ENCODE measurements around the gene KRTAP5-1.
"Not testable (repeated sequence)": the region's sequence is repeated elsewhere in the genome, so short reads cannot be mapped to it uniquely, and the experiment has no call there.

Gene KRTAP5-1

DNA sequence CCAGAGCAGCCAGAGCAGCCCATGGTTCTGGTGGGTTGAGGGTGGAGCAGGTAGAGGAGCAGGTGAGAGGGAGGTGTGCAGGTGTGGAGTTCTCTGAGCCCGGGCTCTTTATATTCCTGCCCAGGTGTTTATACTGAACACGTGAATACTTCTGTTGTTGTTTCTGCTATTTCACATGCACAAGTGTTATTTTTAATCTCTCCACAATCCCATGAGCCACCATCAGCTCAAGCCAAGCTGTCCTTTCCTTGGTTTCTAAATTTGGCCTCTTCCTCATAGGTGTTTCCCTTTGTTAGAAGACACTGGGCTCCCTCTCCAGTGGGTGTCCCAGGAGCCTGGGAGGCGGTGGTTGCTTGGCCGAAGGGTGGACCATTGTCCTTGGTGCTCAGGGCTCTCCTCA is 23.3 kb upstream of the KRTAP5-1 start, which contains the start of gene KRTAP5-3:
KRTAP5-3 (minus strand) TSS at position 101 of the 400 bp plus-strand sequence; CDS start at position 23, 78 bp downstream.
- no peak within 1 kb of the TSS for H3K4me3 Mint-ChIP-seq
- H3K4me1 Mint-ChIP-seq: peaks cover 13% of the 10 kb centered on the region

GRCh38 chr11:1607901-1608300 is 22.8 kb upstream of the KRTAP5-1 start:
- DNase-seq (ENCODE audit: low spot score in 2 of 2); ATAC-seq (ENCODE audit: low read depth); H3K9me3 Mint-ChIP-seq; H3K36me3 Mint-ChIP-seq; H3K27me3 Mint-ChIP-seq; H3K27ac Mint-ChIP-seq; H3K4me3 Mint-ChIP-seq: not testable (repeated sequence)
- peaks cover 17% of the 10 kb centered on the region for H3K4me1 Mint-ChIP-seq

More for the DNA sequence above, 23.3 kb upstream of the KRTAP5-1 start, which contains the start of gene KRTAP5-3:
- DNase-seq (ENCODE audit: low spot score in 2 of 2): no peak
- H3K27ac Mint-ChIP-seq: no peak within 1 kb of the TSS
- H3K9me3 Mint-ChIP-seq: no peaks in the 10 kb centered on the region
- H3K27me3 Mint-ChIP-seq: peaks cover 4% of the 10 kb centered on the region
- H3K36me3 Mint-ChIP-seq: no peaks in the 10 kb centered on the region
- no peak for ATAC-seq (ENCODE audit: low read depth)

- not testable (repeated sequence) for H3K4me3 Mint-ChIP-seq; H3K9me3 Mint-ChIP-seq; H3K27ac Mint-ChIP-seq; DNase-seq (ENCODE audit: low spot score in 2 of 2); H3K36me3 Mint-ChIP-seq; ATAC-seq (ENCODE audit: low read depth); H3K27me3 Mint-ChIP-seq
- peaks cover 17% of the 10 kb centered on the region for H3K4me1 Mint-ChIP-seq
Observed at GRCh38 chr11:1607156-1607845, 22.2 kb upstream of the KRTAP5-1 start.

DNA sequence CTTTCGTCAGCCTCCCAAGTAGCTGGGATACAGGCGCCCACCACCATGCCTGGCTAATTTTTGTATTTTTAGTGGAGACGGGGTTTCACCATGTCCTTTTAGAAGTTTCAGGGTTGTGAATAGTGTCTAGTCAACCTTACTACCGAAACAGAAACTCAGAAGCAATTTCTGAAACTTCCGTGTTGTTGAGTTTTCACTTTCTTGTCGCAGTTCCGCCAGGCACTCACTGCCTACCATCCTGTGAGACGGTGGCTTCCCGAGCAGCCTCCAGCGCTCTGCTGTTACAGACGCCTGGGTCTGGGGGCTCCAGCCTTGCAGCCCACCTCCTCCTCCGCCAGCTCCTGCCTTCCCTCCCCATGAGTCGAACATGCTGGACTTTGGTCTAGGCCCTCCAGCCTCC is 20.8 kb upstream of the KRTAP5-1 start:
- H3K27me3 Mint-ChIP-seq, H3K36me3 Mint-ChIP-seq, H3K9me3 Mint-ChIP-seq: not testable (repeated sequence)
- Mint-ChIP-seq H3K4me1 (peaks cover 22% of the 10 kb centered on the region), H3K4me3 (peak overlapping the region; percentile 73), H3K27ac (peak overlapping the region; percentile 94)
- DNase-seq (ENCODE audit: low spot score in 2 of 2) (peak; percentile 49 to 60), ATAC-seq (ENCODE audit: low read depth) (peak; percentile 91)

DNA sequence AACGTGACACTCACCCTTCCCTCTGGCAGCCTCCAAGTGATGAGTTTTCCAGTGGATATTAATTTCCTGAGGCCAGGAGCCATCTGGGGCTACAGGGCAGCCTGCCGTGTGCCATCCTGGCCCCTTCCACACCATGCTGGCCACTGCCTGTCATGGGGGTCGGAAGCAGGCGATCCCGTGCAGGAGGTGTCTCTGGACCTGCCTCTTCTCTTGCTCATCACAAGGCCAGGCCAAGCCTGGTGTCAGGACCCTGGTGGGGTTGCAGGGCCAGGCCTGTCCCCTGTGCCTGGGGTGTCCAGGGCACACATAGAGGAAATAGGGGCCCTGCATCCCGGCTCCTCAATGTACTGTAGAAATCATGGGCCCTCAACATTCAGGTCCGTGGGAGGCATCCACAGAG is 19.6 kb upstream of the KRTAP5-1 start:
- no peak for DNase-seq (ENCODE audit: low spot score in 2 of 2)
- Mint-ChIP-seq H3K27ac (no peak overlapping the region), H3K9me3 (no peaks in the 10 kb centered on the region), H3K4me1 (peaks cover 26% of the 10 kb centered on the region), H3K27me3 (no peaks in the 10 kb centered on the region), H3K36me3 (no peaks in the 10 kb centered on the region), H3K4me3 (no peak overlapping the region)
- no peak for ATAC-seq (ENCODE audit: low read depth)

DNA sequence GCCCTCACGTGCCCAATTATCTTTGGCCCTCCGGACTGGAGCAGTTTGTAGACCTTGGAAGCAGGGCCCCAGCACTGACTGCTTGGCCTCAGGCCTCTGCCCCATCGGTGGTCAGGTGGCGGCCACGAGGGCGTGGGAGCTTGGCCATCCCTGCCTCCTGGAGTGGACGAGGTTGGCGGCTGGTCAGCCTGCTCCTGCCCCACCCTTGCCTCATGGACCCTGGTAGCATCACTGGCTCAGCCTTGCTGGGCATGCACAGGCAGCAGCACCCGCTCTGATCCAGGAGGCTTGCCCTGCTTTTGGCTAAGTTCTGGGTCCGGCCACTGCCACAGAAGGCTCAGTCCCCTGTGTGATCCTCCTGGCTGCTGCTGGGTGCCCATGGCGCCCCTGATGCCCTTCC is 19.1 kb upstream of the KRTAP5-1 start:
- H3K36me3 Mint-ChIP-seq: no peaks in the 10 kb centered on the region
- DNase-seq (ENCODE audit: low spot score in 2 of 2) (no peak), ATAC-seq (ENCODE audit: low read depth) (no peak)
- no peaks in the 10 kb centered on the region for H3K9me3 Mint-ChIP-seq
- H3K4me1 Mint-ChIP-seq: peaks cover 26% of the 10 kb centered on the region
- no peak overlapping the region for H3K4me3 Mint-ChIP-seq
- no peaks in the 10 kb centered on the region for H3K27me3 Mint-ChIP-seq
- H3K27ac Mint-ChIP-seq: no peak overlapping the region

DNA sequence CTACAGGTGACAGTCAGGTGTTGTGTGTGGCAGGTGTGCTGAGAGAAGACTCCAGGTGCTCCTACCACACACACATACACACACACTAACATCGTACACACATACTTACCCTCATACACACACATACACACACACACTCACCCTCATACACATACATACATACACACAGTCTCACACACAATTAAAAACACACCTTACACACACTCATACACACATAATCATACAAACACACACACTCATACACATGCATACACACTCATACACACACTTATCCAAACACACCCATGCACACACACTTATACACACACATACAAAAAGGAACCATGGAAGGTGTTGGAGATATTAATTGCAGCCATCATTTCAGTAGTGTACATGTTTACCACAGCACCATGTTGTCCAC is 18.5 kb upstream of the KRTAP5-1 start:
- no peaks in the 10 kb centered on the region for H3K9me3 Mint-ChIP-seq
- ATAC-seq (ENCODE audit: low read depth) (no peak), DNase-seq (ENCODE audit: low spot score in 2 of 2) (no peak)
- no peak overlapping the region for H3K4me3 Mint-ChIP-seq
- H3K4me1 Mint-ChIP-seq: peaks cover 26% of the 10 kb centered on the region
- no peaks in the 10 kb centered on the region for H3K36me3 Mint-ChIP-seq
- no peak overlapping the region for H3K27ac Mint-ChIP-seq
- no peaks in the 10 kb centered on the region for H3K27me3 Mint-ChIP-seq

DNA sequence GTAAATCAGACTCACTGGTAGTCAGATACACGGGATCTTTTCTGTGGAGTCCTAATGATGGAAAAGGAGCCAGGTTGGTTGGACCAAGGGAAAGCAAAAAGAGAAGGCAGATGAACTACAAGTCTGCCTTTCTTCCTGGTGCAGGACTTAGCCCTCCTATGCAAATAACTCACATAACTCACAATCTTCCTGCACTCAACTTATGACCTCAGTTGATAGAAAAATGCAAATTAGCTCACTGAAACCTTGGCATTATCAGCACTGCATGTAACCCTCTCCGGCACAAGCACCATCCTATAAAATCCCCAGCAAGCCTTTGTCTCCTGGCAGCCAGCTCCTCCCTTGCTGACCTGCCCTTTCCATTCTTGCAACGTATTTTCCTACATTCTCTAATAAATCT is 16.6 kb upstream of the KRTAP5-1 start:
- not testable (repeated sequence) for H3K9me3 Mint-ChIP-seq
- peak; percentile 83 for ATAC-seq (ENCODE audit: low read depth)

GRCh38 chr11:1600626-1601025 is 15.5 kb upstream of the KRTAP5-1 start:
- no peak for ATAC-seq (ENCODE audit: low read depth)
- H3K9me3 Mint-ChIP-seq: no peaks in the 10 kb centered on the region
- no peak for DNase-seq (ENCODE audit: low spot score in 2 of 2)
- H3K27me3 Mint-ChIP-seq: peaks cover 6% of the 10 kb centered on the region
- H3K4me3 Mint-ChIP-seq: no peak overlapping the region
- H3K36me3 Mint-ChIP-seq: peaks cover 5% of the 10 kb centered on the region
- H3K4me1 Mint-ChIP-seq: peaks cover 19% of the 10 kb centered on the region
- no peak overlapping the region for H3K27ac Mint-ChIP-seq

More for the DNA sequence above, 16.6 kb upstream of the KRTAP5-1 start:
- not testable (repeated sequence) for H3K27ac Mint-ChIP-seq; H3K27me3 Mint-ChIP-seq; H3K36me3 Mint-ChIP-seq; DNase-seq (ENCODE audit: low spot score in 2 of 2)
- peak overlapping the region; percentile 59 for H3K4me3 Mint-ChIP-seq
- peaks cover 26% of the 10 kb centered on the region for H3K4me1 Mint-ChIP-seq

DNA sequence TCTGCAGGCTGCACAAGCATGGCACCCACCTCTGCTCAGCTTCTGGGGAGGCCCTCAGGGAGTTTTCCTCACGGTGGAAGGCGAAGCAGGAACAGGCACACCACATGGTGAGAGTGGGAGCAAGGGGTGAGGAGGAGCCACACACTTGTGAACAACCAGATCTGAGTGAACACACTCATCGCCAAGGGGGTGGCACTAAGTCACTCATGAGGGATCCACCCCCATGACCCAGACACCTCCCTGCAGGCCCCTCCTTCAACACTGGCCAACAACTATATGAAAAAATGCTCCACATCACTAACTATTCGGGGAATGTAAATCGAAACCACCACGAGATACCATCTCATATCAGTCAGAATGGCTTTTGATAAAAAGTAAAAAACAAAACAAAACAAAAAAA is 13.7 kb upstream of the KRTAP5-1 start:
- Mint-ChIP-seq H3K9me3 (no peaks in the 10 kb centered on the region), H3K4me1 (peaks cover 25% of the 10 kb centered on the region), H3K27me3 (peaks cover 6% of the 10 kb centered on the region), H3K36me3 (peaks cover 5% of the 10 kb centered on the region), H3K27ac (no peak overlapping the region), H3K4me3 (no peak overlapping the region)
- no peak for ATAC-seq (ENCODE audit: low read depth)
- DNase-seq (ENCODE audit: low spot score in 2 of 2): no peak

DNA sequence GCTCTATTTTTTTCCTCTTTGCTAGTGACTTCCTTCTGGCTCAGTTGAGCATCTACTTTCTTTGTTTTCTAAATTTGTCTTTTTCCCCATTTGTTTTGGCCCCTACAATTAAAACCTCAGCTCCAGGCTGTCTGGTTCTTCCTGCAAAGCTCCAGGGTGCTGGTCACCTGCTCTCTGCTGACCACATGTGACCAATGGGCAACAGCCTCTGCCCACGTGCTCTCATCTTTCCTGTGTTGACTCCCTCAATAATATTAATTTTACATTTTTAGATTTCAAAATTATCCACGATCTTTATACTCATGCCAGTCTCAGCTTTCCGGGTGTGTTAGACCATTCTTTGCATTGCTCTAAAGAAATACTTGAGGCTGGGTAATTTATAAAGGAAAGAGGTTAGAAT is 13.3 kb upstream of the KRTAP5-1 start:
- not testable (repeated sequence) for H3K27me3 Mint-ChIP-seq; ATAC-seq (ENCODE audit: low read depth)

GRCh38 chr11:1597994-1598380 is 12.9 kb upstream of the KRTAP5-1 start, which contains the start of gene KRTAP5-2:
KRTAP5-2 (minus strand) TSS chr11:1598294; CDS start chr11:1598250, 44 bp downstream.
- no peak within 1 kb of the TSS for H3K4me3 Mint-ChIP-seq
- H3K27me3 Mint-ChIP-seq: peaks cover 6% of the 10 kb centered on the region
- ATAC-seq (ENCODE audit: low read depth) (no peak), DNase-seq (ENCODE audit: low spot score in 2 of 2) (no peak)
- H3K4me1 Mint-ChIP-seq: peaks cover 19% of the 10 kb centered on the region
- peaks cover 5% of the 10 kb centered on the region for H3K36me3 Mint-ChIP-seq
- H3K9me3 Mint-ChIP-seq: no peaks in the 10 kb centered on the region
- H3K27ac Mint-ChIP-seq: no peak within 1 kb of the TSS

More for the DNA sequence above, 13.3 kb upstream of the KRTAP5-1 start:
- not testable (repeated sequence) for H3K36me3 Mint-ChIP-seq; H3K9me3 Mint-ChIP-seq; DNase-seq (ENCODE audit: low spot score in 2 of 2); H3K27ac Mint-ChIP-seq; H3K4me3 Mint-ChIP-seq
- peaks cover 22% of the 10 kb centered on the region for H3K4me1 Mint-ChIP-seq

GRCh38 chr11:1597331-1597993 is 12.4 kb upstream of the KRTAP5-1 start:
- peaks cover 6% of the 10 kb centered on the region for H3K27me3 Mint-ChIP-seq
- no peak for ATAC-seq (ENCODE audit: low read depth)

DNA sequence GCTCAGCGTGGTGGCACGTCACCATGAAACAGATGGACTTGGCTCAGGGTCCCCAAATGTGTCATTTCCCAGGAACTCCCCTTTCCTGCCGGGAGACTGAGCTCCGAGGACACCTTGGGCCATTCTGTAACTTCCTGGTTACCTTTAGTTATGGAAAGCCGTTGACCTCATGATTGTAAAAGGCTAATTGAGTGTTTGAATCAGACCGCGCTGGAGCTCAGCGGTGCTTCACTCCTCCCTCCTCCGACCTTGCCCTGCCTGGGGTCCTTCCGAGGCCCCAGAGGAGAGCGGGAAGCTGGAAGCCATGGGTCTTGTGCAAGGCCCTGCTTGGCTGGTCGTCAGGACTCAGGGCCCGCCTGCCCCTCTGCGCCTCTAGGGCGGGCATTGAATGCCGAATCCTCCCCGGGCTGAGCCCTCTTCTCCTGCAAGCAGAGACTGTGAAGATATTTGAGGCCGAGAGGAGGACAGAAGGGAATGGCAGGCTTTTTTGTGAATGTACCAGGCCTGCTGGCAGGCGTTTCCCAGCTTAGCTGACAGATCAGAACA is 11.6 kb upstream of the KRTAP5-1 start:
- H3K9me3 Mint-ChIP-seq; H3K27me3 Mint-ChIP-seq; H3K4me3 Mint-ChIP-seq; H3K27ac Mint-ChIP-seq; ATAC-seq (ENCODE audit: low read depth); DNase-seq (ENCODE audit: low spot score in 2 of 2); H3K36me3 Mint-ChIP-seq: not testable (repeated sequence)
- peaks cover 15% of the 10 kb centered on the region for H3K4me1 Mint-ChIP-seq

More at GRCh38 chr11:1597331-1597993, 12.4 kb upstream of the KRTAP5-1 start:
- peaks cover 5% of the 10 kb centered on the region for H3K36me3 Mint-ChIP-seq
- peaks cover 18% of the 10 kb centered on the region for H3K4me1 Mint-ChIP-seq
- DNase-seq (ENCODE audit: low spot score in 2 of 2): no peak
- H3K4me3 Mint-ChIP-seq: no peak overlapping the region
- H3K9me3 Mint-ChIP-seq: no peaks in the 10 kb centered on the region
- H3K27ac Mint-ChIP-seq: no peak overlapping the region
